CD14-positive monocyte (primary cell): Measurements from ENCODE around the gene SLC18A3. TPM values are rescaled to one million over a fixed set of nuclear protein-coding genes. Genes with fewer than 3 reads are reported as not detected.

Experiments used
- DNase-seq, 3 donors: peaks; one replicate each; pipeline ENCODE4 v3.0.0-alpha.2; 2011 to 2022
- H2AFZ ChIP-seq: 2 replicates; pipeline ENCODE4 v1.6.0; 2012; ENCODE audit warnings: mild to moderate bottlenecking, low read depth, low read length, inconsistent platforms; ENCODE audit not compliant: insufficient read depth, poor library complexity, severe bottlenecking
- H3K27ac ChIP-seq, 2 donors: 1 replicate in 1 of 2; 2 replicates in 1 of 2; pipeline ENCODE4 v1.5.1; 2012 to 2013; ENCODE audit warnings: low read length in 2 of 2, control low read depth in 1 of 2, inconsistent platforms in 1 of 2, low read depth in 1 of 2, mild to moderate bottlenecking in 1 of 2
- H3K27me3 ChIP-seq, 2 donors: one replicate each; pipeline versions ENCODE4 v1.6.0 to v1.6.1; 2011 to 2013; ENCODE audit warnings: low read length in 2 of 2; ENCODE audit not compliant: control insufficient read depth in 2 of 2, insufficient read depth in 2 of 2
- H3K36me3 ChIP-seq, 2 donors: replicated peaks in 1 of 2; 1 replicate in 1 of 2; 2 replicates in 1 of 2; pipeline versions ENCODE4 v1.5.1 to v1.6.1; 2012 to 2013; ENCODE audit warnings: low read length in 2 of 2, control low read depth in 1 of 2, inconsistent platforms in 1 of 2, mild to moderate bottlenecking in 1 of 2; ENCODE audit not compliant: insufficient read depth in 2 of 2, control insufficient read depth in 1 of 2
- H3K4me1 ChIP-seq, 2 donors: 1 replicate in 1 of 2; 2 replicates in 1 of 2; pipeline versions ENCODE4 v1.5.1 to v1.6.1; 2012 to 2013; ENCODE audit warnings: low read length in 2 of 2, control low read depth in 1 of 2, inconsistent platforms in 1 of 2, mild to moderate bottlenecking in 1 of 2, moderate library complexity in 1 of 2; ENCODE audit not compliant: insufficient read depth in 2 of 2, control insufficient read depth in 1 of 2
- H3K4me2 ChIP-seq: replicated peaks from 2 replicates; pipeline ENCODE3; 2012; ENCODE audit warnings: low read length, moderate library complexity, mild to moderate bottlenecking; ENCODE audit not compliant: poor library complexity, severe bottlenecking; ENCODE audit errors: extremely low read depth
- H3K4me3 ChIP-seq, 3 experiments: fragments of 200-600 bp in 1 of 3; sonication (generic) in 1 of 3; replicated peaks in 1 of 3; 1 replicate in 2 of 3; 2 replicates in 1 of 3; pipeline ENCODE4 v1.5.1; 2011 to 2013; ENCODE audit warnings: low read length in 3 of 3, mild to moderate bottlenecking in 3 of 3, control low read depth in 2 of 3, low read depth in 2 of 3, inconsistent platforms in 1 of 3, moderate library complexity in 1 of 3
- H3K79me2 ChIP-seq: 2 replicates; pipeline ENCODE4 v1.6.0; 2012; ENCODE audit warnings: mild to moderate bottlenecking, control low read depth, inconsistent platforms, low read length, moderate library complexity; ENCODE audit not compliant: insufficient read depth
- H3K9ac ChIP-seq: 2 replicates; pipeline ENCODE4 v1.6.0; 2017; ENCODE audit warnings: low read length, mild to moderate bottlenecking; ENCODE audit not compliant: insufficient read depth, poor library complexity, severe bottlenecking
- H3K9me3 ChIP-seq, 2 donors: replicated peaks in 1 of 2; 1 replicate in 1 of 2; 2 replicates in 1 of 2; pipeline versions ENCODE4 v1.5.1 to v1.6.1; 2012 to 2013; ENCODE audit warnings: low read length in 2 of 2, control low read depth in 1 of 2; ENCODE audit not compliant: control insufficient read depth in 1 of 2, insufficient read depth in 1 of 2
- H4K20me1 ChIP-seq: 2 replicates; pipeline ENCODE4 v1.6.0; 2012; ENCODE audit warnings: mild to moderate bottlenecking, low read length, control low read depth, moderate library complexity; ENCODE audit not compliant: insufficient read depth
- H3K27ac Mint-ChIP-seq, 7 donors: one replicate each; pipeline ENCODE4 v1.8.0; 2020; ENCODE audit warnings: mild to moderate bottlenecking in 7 of 7, mixed read lengths in 7 of 7, moderate library complexity in 6 of 7, inconsistent platforms in 2 of 7
- H3K27me3 Mint-ChIP-seq, 3 donors: one replicate each; pipeline ENCODE4 v1.8.0; 2021 to 2022; ENCODE audit warnings: low read depth in 3 of 3, mild to moderate bottlenecking in 3 of 3, mixed read lengths in 3 of 3, moderate library complexity in 3 of 3, inconsistent platforms in 1 of 3
- H3K36me3 Mint-ChIP-seq, 2 donors: one replicate each; pipeline ENCODE4 v1.8.0; 2020; ENCODE audit warnings: mixed read lengths in 2 of 2, inconsistent platforms in 1 of 2, mild to moderate bottlenecking in 1 of 2
- H3K4me1 Mint-ChIP-seq: one replicate; pipeline ENCODE4 v1.8.0; 2020; ENCODE audit warnings: mild to moderate bottlenecking, mixed read lengths
- H3K4me3 Mint-ChIP-seq, 2 donors: one replicate each; pipeline ENCODE4 v1.8.0; 2020; ENCODE audit warnings: mild to moderate bottlenecking in 2 of 2, mixed read lengths in 2 of 2, moderate library complexity in 1 of 2
- H3K9me3 Mint-ChIP-seq, 7 donors: one replicate each; pipeline ENCODE4 v1.8.0; 2020 to 2022; ENCODE audit warnings: mixed read lengths in 7 of 7, mild to moderate bottlenecking in 6 of 7, moderate library complexity in 6 of 7, inconsistent platforms in 2 of 7
- WGBS: methylation state at CpG from one replicate; pipeline ENCODE4 v1.1.5; 2013; ENCODE audit warnings: missing lambda C conversion rate; ENCODE audit not compliant: insufficient coverage; 5-methylcytosine and 5-hydroxymethylcytosine counted together
- intact Hi-C, 2 donors: fragments of 100-400 bp; cut with micrococcal nuclease; formaldehyde crosslinking; loops; one replicate each; pipeline versions ENCODE4 v1.15.0 to v1.15.1; 2023
- polyA plus RNA-seq, 3 donors: library from polyadenylated mRNA; depleted of rRNA in 1 of 3; unstranded in 2 of 3; stranded (reverse) in 1 of 3; fragments of 300-500 nt in 2 of 3; fragments of >200 nt in 1 of 3; fragmentation: Illumina TruSeq in 2 of 3; gene quantifications; 1 replicate in 2 of 3; 2 replicates in 1 of 3; pipeline ENCODE4 v1.2.3, GENCODE V29; 2012 to 2021
- TF ChIP-seq, protein P1 (sequence below): fragments of 200-600 bp; IDR thresholded peaks from one replicate; pipeline ENCODE4 v1.8.0; 2022; ENCODE audit warnings: antibody characterized with exemption, mild to moderate bottlenecking

Gene SLC18A3
- polyA plus RNA-seq, 3 donors = not detected

DNA sequence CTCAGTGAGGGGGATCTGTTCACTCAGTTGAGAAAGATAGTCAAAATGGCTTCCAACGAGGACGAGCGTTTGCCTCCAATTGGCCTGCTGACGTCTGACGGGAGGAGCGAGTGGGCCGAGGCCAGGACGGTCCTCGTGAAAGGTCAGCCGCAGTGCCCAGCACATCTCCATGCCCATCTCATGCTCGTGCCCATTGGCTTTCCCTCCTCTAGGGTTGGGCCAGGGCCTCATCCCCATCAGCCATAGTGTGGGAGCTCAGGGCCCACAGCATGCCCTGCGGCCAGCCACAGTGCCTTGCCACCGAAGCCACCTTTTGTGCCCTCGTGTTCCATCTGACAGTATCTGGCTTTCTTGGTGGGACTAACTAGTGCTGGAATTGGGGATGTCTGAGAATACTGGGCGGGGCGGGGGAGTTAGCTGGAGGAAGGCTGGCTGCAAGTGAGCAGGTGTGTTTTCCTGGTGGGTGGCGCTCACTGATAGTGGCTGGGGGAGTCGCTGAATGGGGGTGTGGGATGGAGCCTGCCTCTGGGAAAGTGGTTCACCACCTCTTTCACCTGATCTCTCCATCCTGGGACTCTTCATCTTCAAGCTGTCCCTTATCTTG is 17.6 kb downstream of the SLC18A3 start:
- TF ChIP-seq, protein P1, sequence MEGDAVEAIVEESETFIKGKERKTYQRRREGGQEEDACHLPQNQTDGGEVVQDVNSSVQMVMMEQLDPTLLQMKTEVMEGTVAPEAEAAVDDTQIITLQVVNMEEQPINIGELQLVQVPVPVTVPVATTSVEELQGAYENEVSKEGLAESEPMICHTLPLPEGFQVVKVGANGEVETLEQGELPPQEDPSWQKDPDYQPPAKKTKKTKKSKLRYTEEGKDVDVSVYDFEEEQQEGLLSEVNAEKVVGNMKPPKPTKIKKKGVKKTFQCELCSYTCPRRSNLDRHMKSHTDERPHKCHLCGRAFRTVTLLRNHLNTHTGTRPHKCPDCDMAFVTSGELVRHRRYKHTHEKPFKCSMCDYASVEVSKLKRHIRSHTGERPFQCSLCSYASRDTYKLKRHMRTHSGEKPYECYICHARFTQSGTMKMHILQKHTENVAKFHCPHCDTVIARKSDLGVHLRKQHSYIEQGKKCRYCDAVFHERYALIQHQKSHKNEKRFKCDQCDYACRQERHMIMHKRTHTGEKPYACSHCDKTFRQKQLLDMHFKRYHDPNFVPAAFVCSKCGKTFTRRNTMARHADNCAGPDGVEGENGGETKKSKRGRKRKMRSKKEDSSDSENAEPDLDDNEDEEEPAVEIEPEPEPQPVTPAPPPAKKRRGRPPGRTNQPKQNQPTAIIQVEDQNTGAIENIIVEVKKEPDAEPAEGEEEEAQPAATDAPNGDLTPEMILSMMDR = no peak
- Mint-ChIP-seq H3K27me3 (peaks cover 3 to 5% (median 4%) of the 10 kb centered on the region in 3 donors), H3K4me1 (no peaks in the 10 kb centered on the region), H3K9me3 (peaks cover 0 to 8% (median 0%) of the 10 kb centered on the region in 7 donors), H3K4me3 (no peak overlapping the region), H3K36me3 (no peaks in the 10 kb centered on the region), H3K27ac (peak overlapping the region in 1 of 7 donors; percentile 17)
- Histone ChIP-seq H3K27ac (no peak overlapping the region), H3K4me3 (no peak overlapping the region), H3K79me2 (no peaks in the 10 kb centered on the region), H3K27me3 (no peaks in the 10 kb centered on the region), H3K9ac (no peak overlapping the region), H3K4me1 (no peaks in the 10 kb centered on the region), H4K20me1 (no peaks in the 10 kb centered on the region), H3K9me3 (no peaks in the 10 kb centered on the region), H3K4me2 (no peak overlapping the region), H3K36me3 (no peaks in the 10 kb centered on the region), H2AFZ (no peak overlapping the region)
- 90% methylated on average over 14 of the region's 18 CpGs for WGBS
- no peak for DNase-seq
- intact Hi-C loops = no loop called here

DNA sequence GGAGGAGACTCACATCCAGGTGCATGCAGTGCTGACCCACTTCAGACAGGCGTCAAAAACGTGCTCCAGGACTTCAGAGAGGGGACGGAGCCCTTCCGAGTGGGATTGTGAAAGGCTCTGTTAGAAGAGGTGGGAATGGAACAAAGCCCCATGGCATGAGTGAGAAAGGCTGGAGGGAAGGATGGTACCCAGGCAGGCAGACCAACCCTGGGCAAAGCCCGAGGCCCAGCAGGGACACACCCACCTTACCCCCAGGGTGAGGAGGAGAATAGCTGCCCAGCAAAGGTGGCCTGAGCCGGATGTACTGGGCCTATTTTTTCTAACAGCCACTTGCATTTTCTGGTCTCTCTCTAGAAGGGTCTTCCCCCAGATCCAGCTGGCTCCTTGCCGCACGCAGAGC is 18.5 kb downstream of the SLC18A3 start:
- peaks cover 0 to 8% (median 0%) of the 10 kb centered on the region in 7 donors for H3K9me3 Mint-ChIP-seq
- Histone ChIP-seq H2AFZ (no peak overlapping the region), H3K9me3 (no peaks in the 10 kb centered on the region), H4K20me1 (no peaks in the 10 kb centered on the region), H3K4me3 (no peak overlapping the region), H3K27me3 (no peaks in the 10 kb centered on the region), H3K4me2 (no peak overlapping the region), H3K36me3 (no peaks in the 10 kb centered on the region), H3K4me1 (no peaks in the 10 kb centered on the region), H3K27ac (no peak overlapping the region), H3K9ac (no peak overlapping the region), H3K79me2 (no peaks in the 10 kb centered on the region)
- DNase-seq = no peak
- no peaks in the 10 kb centered on the region for H3K36me3 Mint-ChIP-seq
- TF ChIP-seq, protein P1 = no peak
- WGBS = 94% methylated on average over 4 of the region's 8 CpGs
- H3K4me3 Mint-ChIP-seq = no peak overlapping the region
- no peaks in the 10 kb centered on the region for H3K4me1 Mint-ChIP-seq
- intact Hi-C loops = no loop called here
- peaks cover 1 to 5% (median 4%) of the 10 kb centered on the region in 3 donors for H3K27me3 Mint-ChIP-seq
- no peak overlapping the region for H3K27ac Mint-ChIP-seq
